ENCODE data around the gene GPAT3.
"Not testable (repeated sequence)": the region's sequence is repeated elsewhere in the genome, so short reads cannot be mapped to it uniquely, and the experiment has no call there.

GPAT3 gene

DNA sequence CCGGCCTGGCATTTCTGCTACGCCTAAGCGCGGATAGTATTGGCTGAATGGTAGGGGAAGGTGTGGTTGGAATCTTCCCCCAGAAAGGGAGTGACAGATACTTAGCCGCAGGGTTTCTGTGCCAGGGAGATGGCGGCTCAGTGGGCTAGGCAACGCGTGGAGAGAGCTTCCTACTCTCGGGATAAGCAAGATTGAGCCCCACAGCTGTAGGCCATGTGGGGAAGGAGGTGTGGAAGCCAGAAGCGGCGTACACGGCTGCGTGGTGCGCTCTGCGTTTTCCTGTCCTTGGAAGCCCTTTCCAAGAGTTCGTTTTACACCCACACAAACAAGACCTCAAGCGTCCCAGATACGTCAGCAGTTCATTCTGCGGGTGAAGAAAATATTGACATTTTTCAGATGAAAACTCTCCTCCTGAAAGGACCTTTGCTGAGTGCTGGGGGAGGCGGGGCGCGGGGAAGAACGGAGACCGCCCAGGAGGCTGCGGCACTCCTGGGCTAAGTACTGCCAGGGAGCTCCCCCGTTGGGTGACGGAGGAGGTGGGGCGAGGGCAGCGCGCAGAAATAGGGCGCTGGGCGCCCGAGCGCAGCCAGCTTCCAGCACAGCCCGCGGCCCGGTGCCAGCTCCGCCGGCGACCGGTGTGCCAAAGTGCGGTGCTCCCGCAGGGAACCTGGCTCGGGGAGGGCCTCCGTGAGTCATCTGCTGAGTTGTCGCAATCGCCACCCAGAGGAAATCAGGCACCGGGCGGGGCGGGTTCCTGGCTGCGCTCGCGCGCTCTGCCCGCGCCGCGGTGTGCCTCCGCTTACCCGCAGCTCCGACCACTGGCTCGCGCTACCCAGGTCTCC, at the start of gene GPAT3:
TSS of gene GPAT3 (plus strand) at position 589 of the 842 bp plus-strand sequence. CDS start 515 bp downstream, outside the sequence.
- H3K9ac ChIP-seq (ENCODE audit: low read length): no peak within 1 kb of the TSS
- H3K9me3 ChIP-seq (ENCODE audit: control insufficient read depth, low read depth, low read length): no peaks in the 10 kb centered on the region
- no peaks in the 10 kb centered on the region for H3K36me3 ChIP-seq (ENCODE audit: control insufficient read depth, low read depth, low read length)
- H3K27ac ChIP-seq (ENCODE audit: low read length): no peak within 1 kb of the TSS
- peak within 1 kb of the TSS; percentile 86 for H3K4me3 ChIP-seq (ENCODE audit: low read length)
- peaks cover 67% of the 10 kb centered on the region for H3K27me3 ChIP-seq (ENCODE audit: control insufficient read depth, insufficient read depth, low read length)
- no peaks in the 10 kb centered on the region for H3K4me1 ChIP-seq (ENCODE audit: control insufficient read depth, low read depth, low read length)

DNA sequence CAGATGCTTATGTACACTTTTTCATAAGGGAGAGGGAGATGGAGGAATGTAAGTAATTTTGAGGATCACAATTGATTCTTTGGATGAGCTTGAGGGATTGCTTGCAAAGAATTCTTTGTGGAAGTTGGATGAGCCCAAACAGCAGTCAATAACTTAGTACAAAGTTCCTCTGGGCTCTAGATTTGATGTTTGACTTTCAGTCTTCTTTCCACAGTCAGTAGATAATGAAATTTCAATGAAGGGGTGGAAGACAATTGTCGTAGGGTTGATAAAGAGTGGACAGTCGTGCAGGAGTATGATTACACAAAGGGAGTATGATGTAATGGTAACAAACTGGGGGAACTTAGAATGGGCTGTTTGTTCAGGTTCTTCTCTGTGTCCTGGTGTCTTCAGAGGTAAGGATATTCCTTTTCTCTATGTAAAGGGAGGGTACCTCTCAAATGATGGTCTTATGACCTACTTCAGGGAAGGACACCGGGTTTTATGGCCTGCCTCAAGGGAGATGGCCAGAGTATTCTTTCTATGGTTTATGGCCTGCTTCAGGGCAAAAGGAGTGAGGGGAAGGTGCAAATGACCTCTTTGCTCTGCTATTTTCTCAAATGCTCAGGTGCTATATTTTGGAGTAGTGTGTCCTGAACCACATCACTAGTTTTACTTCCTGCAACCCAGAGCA, 49.3 kb upstream of the GPAT3 start:
- peaks cover 5% of the 10 kb centered on the region for H3K4me1 ChIP-seq (ENCODE audit: control insufficient read depth, low read depth, low read length)
- H3K27me3 ChIP-seq (ENCODE audit: control insufficient read depth, insufficient read depth, low read length): peaks cover 11% of the 10 kb centered on the region
- no peaks in the 10 kb centered on the region for H3K9me3 ChIP-seq (ENCODE audit: control insufficient read depth, low read depth, low read length)
- H3K36me3 ChIP-seq (ENCODE audit: control insufficient read depth, low read depth, low read length): no peaks in the 10 kb centered on the region
- H3K4me3 ChIP-seq (ENCODE audit: low read length): no peak overlapping the region
- H3K27ac ChIP-seq (ENCODE audit: low read length): no peak overlapping the region
- H3K9ac ChIP-seq (ENCODE audit: low read length): no peak overlapping the region

DNA sequence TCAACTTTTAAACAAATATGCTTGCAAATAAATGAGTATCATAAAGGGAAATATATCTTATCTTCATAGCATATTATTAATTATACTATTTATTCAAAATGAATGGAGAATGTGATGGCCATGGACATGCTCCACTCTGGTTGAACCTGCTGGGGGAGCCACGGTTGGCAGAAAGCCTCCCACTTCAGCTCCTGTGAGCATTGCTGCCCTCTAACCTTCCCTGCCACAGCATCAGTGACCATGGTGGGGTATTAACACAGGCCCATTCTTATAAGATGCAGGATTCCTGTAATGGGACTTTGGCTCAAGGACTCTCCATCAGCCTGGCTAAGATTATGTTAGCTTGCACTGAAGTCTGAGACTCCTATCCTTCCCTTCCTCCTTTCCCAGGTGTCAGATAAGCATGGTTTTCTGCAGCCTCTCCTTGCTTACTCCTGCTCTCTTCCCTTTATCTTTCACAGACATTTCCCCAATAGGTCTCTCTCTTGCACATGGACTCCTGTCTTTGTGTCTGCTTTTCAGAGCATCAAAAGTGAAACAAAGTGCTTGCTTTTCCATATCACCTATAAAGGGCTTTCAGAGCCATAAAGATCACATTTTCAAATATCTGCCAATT, 46.1 kb upstream of the GPAT3 start:
- Histone ChIP-seq H3K27me3 (ENCODE audit: control insufficient read depth, insufficient read depth, low read length) (no peaks in the 10 kb centered on the region), H3K27ac (ENCODE audit: low read length) (no peak overlapping the region), H3K36me3 (ENCODE audit: control insufficient read depth, low read depth, low read length) (no peaks in the 10 kb centered on the region), H3K9ac (ENCODE audit: low read length) (no peak overlapping the region), H3K4me3 (ENCODE audit: low read length) (no peak overlapping the region), H3K9me3 (ENCODE audit: control insufficient read depth, low read depth, low read length) (no peaks in the 10 kb centered on the region), H3K4me1 (ENCODE audit: control insufficient read depth, low read depth, low read length) (peaks cover 5% of the 10 kb centered on the region)

DNA sequence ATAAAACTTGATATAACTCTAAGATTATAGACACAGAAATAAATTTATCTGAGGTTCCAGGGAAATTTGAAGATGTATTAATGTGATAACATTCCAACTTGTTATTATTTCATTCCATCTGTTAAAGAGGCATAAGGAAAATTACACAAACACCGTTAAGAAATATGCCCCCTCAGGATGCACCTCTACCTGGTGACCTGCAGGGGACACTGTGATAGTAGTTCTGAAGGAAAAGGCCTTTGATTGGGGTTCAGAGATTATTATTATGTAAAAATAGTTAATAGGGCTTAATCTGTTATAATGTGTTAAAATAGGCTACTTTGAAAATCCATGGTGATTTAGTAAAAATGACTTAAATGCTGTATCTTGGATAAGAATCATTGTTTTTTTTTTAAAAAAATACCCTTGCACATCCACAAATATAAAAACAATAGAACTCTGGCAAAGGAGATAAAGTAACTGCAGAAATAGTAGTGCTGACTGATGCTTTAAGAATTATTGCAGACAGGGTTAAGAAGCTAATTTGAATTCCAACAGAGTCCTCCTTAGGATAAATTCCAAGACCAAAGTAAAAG, 44.9 kb upstream of the GPAT3 start:
- Histone ChIP-seq H3K4me3 (ENCODE audit: low read length) (no peak overlapping the region), H3K36me3 (ENCODE audit: control insufficient read depth, low read depth, low read length) (no peaks in the 10 kb centered on the region), H3K9me3 (ENCODE audit: control insufficient read depth, low read depth, low read length) (no peaks in the 10 kb centered on the region), H3K27me3 (ENCODE audit: control insufficient read depth, insufficient read depth, low read length) (no peaks in the 10 kb centered on the region), H3K9ac (ENCODE audit: low read length) (no peak overlapping the region), H3K27ac (ENCODE audit: low read length) (no peak overlapping the region), H3K4me1 (ENCODE audit: control insufficient read depth, low read depth, low read length) (no peaks in the 10 kb centered on the region)

DNA sequence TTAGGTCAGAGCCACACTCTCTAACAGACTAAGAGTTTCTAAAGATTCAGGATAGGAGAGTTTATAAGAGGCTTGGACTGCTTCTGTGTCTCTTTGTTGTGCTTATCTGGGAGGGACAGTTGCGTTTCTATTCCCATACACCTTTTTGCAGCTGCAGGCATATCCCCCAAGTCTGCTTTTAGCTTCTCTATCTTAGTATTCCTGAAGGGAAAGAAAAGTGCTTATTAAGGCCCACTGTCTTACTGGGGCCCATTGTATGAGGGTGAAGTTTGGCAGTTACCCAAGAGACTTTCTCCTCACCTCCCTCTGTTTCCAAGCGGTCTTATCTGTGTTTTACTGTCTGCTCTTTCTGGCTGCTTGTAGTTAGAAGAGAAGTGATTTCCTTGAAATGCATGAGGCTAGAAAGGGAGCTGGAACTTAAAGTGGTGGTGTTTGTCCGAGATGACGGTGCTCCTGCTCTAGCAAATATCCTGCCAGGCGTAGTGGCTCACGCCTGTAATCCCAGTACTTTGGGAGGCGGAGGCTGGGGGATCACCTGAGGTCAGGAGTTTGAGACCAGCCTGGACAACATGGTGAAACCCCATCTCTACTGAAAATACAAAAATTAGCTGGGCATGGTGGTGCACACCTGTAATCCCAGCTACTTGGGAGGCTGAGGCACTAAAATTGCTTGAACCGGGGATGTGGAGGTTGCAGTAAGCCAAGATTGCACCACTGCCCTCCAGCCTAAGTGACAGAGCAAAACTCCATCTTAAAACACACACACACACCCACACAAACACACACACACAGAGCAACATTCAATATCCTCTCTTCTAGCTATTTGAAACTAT, 39.6 kb upstream of the GPAT3 start:
- not testable (repeated sequence) for H3K9me3 ChIP-seq (ENCODE audit: control insufficient read depth, low read depth, low read length); H3K4me3 ChIP-seq (ENCODE audit: low read length); H3K4me1 ChIP-seq (ENCODE audit: control insufficient read depth, low read depth, low read length); H3K27me3 ChIP-seq (ENCODE audit: control insufficient read depth, insufficient read depth, low read length); H3K27ac ChIP-seq (ENCODE audit: low read length); H3K9ac ChIP-seq (ENCODE audit: low read length); H3K36me3 ChIP-seq (ENCODE audit: control insufficient read depth, low read depth, low read length)

DNA sequence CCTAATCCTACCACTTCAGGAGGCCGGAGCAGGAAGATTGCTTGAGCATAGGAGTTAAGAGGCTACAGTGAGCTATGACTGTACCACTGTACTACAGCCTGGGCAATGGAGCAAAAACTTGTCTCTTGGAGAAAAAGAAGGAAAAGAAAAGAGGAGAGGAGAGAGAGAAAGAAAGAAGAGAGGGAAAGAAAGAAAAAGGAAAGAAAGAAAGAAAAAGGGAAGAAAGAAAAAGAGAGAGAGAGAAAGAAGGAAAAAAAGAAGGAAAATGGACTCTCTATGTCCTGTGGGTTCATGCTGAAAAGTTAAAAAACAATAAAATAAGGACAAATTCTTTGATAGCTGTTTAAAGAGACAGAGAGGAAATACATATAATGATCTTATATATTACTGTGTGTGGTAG, 37.7 kb upstream of the GPAT3 start:
- Histone ChIP-seq H3K27ac (ENCODE audit: low read length) (no peak overlapping the region), H3K4me1 (ENCODE audit: control insufficient read depth, low read depth, low read length) (no peaks in the 10 kb centered on the region), H3K4me3 (ENCODE audit: low read length) (no peak overlapping the region), H3K9ac (ENCODE audit: low read length) (no peak overlapping the region), H3K9me3 (ENCODE audit: control insufficient read depth, low read depth, low read length) (no peaks in the 10 kb centered on the region), H3K27me3 (ENCODE audit: control insufficient read depth, insufficient read depth, low read length) (no peaks in the 10 kb centered on the region), H3K36me3 (ENCODE audit: control insufficient read depth, low read depth, low read length) (no peaks in the 10 kb centered on the region)

DNA sequence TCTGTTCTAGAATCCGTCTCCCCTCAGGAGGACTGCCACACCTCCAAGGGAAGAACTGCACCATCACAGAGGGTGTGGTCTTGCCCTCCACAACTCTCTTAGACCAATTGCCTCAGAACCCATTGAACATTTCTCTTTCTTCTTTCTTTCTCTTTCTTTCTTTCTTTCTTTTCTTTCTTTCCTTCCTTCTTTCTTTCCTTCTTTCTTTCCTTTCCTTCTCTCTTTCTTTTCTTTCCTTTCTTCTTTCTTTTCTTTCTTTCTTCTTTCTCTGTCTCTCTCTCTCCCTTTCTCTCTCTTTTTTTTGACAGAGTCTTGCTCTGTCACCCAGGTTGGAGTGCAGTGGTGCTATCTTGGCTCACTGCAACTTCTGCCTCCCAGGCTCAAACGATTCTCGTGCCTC, 34.2 kb upstream of the GPAT3 start:
- not testable (repeated sequence) for H3K36me3 ChIP-seq (ENCODE audit: control insufficient read depth, low read depth, low read length); H3K4me3 ChIP-seq (ENCODE audit: low read length); H3K9ac ChIP-seq (ENCODE audit: low read length); H3K27me3 ChIP-seq (ENCODE audit: control insufficient read depth, insufficient read depth, low read length); H3K27ac ChIP-seq (ENCODE audit: low read length); H3K9me3 ChIP-seq (ENCODE audit: control insufficient read depth, low read depth, low read length); H3K4me1 ChIP-seq (ENCODE audit: control insufficient read depth, low read depth, low read length)

DNA sequence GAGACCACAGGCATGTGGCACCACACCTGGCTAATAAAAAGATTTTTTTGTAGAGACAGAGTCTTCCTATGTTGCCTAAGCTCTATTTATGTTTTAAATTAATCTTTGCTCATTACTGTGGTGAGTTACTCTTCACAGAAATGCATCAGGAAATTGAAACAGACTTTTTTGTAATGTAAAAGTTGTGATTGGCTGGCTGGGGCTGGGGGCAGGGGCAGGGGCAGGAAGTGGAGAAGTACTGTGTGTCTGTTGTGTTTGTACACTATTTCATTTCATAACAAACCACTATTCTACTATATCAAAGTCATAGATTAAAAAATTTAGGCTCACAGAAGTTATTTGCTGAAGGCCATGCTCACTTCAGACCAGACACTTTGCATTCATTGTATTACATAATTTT, 31.9 kb upstream of the GPAT3 start:
- H3K9me3 ChIP-seq (ENCODE audit: control insufficient read depth, low read depth, low read length): no peaks in the 10 kb centered on the region
- no peaks in the 10 kb centered on the region for H3K4me1 ChIP-seq (ENCODE audit: control insufficient read depth, low read depth, low read length)
- no peak overlapping the region for H3K27ac ChIP-seq (ENCODE audit: low read length)
- H3K9ac ChIP-seq (ENCODE audit: low read length): no peak overlapping the region
- H3K27me3 ChIP-seq (ENCODE audit: control insufficient read depth, insufficient read depth, low read length): no peaks in the 10 kb centered on the region
- no peaks in the 10 kb centered on the region for H3K36me3 ChIP-seq (ENCODE audit: control insufficient read depth, low read depth, low read length)
- no peak overlapping the region for H3K4me3 ChIP-seq (ENCODE audit: low read length)

DNA sequence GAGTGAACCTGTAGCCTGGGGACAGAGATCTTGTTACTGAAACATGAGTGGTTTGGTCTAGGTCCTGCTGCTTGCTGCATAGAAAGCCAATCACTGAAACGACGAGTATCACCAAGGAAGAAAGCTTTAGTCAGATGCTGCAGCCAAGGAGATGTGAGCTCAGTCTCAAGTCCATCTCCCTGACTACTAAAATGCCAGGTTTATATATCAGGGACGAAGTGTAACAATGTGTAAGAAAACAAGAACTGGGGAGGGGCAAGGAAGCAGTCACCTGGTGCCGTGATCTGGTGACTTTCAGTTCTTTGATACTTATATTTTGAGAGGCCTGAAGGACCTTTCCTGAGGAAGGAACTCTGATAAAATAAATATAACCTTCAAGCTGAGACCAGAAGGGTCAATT, 31.4 kb upstream of the GPAT3 start:
- no peak overlapping the region for H3K9ac ChIP-seq (ENCODE audit: low read length)
- H3K27me3 ChIP-seq (ENCODE audit: control insufficient read depth, insufficient read depth, low read length): no peaks in the 10 kb centered on the region
- no peaks in the 10 kb centered on the region for H3K4me1 ChIP-seq (ENCODE audit: control insufficient read depth, low read depth, low read length)
- H3K36me3 ChIP-seq (ENCODE audit: control insufficient read depth, low read depth, low read length): no peaks in the 10 kb centered on the region
- H3K4me3 ChIP-seq (ENCODE audit: low read length): no peak overlapping the region
- no peaks in the 10 kb centered on the region for H3K9me3 ChIP-seq (ENCODE audit: control insufficient read depth, low read depth, low read length)
- no peak overlapping the region for H3K27ac ChIP-seq (ENCODE audit: low read length)

DNA sequence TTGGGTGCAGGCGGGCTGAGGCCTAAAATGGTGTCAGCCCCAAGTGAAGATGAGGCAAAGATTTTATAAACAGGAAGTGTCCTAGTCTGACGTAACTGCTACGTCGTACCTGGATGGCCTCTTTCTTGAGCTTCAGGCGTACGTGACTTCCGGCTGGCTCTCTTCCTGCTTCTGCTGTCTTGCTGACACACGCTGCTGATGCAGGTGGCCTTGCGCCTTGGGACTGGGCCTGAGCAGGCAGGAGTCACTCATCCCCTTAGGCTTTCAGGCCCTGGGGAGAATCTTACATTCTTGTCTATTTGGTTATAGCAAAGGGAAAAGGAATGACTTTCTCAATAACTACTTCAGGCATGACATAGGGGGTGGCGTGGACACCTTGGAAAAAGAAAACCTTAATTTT, 30.9 kb upstream of the GPAT3 start:
- H3K4me1 ChIP-seq (ENCODE audit: control insufficient read depth, low read depth, low read length): no peaks in the 10 kb centered on the region
- H3K27ac ChIP-seq (ENCODE audit: low read length): no peak overlapping the region
- no peaks in the 10 kb centered on the region for H3K27me3 ChIP-seq (ENCODE audit: control insufficient read depth, insufficient read depth, low read length)
- H3K9me3 ChIP-seq (ENCODE audit: control insufficient read depth, low read depth, low read length): no peaks in the 10 kb centered on the region
- H3K36me3 ChIP-seq (ENCODE audit: control insufficient read depth, low read depth, low read length): no peaks in the 10 kb centered on the region
- H3K4me3 ChIP-seq (ENCODE audit: low read length): no peak overlapping the region
- no peak overlapping the region for H3K9ac ChIP-seq (ENCODE audit: low read length)

DNA sequence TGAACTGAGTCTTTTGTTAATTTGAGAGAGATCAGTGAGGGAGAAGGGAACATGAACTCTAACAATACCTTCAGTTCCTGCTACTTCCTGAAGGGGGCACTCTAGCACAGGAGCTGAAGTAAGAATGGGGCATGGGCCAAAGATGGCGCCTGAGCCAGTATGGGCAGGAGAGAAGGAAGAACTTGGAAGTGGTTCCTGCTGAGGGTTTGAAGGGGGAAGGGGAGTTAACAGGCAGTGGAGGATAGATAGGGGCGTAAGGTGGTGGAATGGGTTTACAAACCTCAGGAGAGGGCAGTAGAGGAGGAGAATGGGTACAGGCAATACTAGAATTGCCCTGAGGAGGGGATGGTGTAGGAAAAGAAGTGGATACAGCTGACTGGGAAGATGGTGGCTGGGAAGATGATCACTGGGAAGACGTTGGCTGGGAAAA, 26.7 kb upstream of the GPAT3 start:
- H3K4me1 ChIP-seq (ENCODE audit: control insufficient read depth, low read depth, low read length); H3K9me3 ChIP-seq (ENCODE audit: control insufficient read depth, low read depth, low read length); H3K4me3 ChIP-seq (ENCODE audit: low read length); H3K36me3 ChIP-seq (ENCODE audit: control insufficient read depth, low read depth, low read length); H3K27me3 ChIP-seq (ENCODE audit: control insufficient read depth, insufficient read depth, low read length); H3K27ac ChIP-seq (ENCODE audit: low read length); H3K9ac ChIP-seq (ENCODE audit: low read length): not testable (repeated sequence)
